Osteoblast (primary cell): Measurements from ENCODE around the gene ALOX5AP. TPM values are rescaled to one million over a fixed set of nuclear protein-coding genes. Genes with fewer than 3 reads are reported as not detected.

Experiments
- DNase-seq: peaks from one replicate; pipeline ENCODE4 v3.0.0; 2011; ENCODE audit warnings: low spot score, mixed read lengths; ENCODE audit not compliant: insufficient read length; ENCODE audit errors: missing footprints
- H2AFZ ChIP-seq: 2 replicates; pipeline ENCODE4 v1.6.0; 2011; ENCODE audit warnings: mild to moderate bottlenecking, low read length
- H3K27ac ChIP-seq: 2 replicates; pipeline ENCODE4 v1.5.1; 2011; ENCODE audit warnings: mild to moderate bottlenecking, low read depth, low read length, moderate library complexity
- H3K27me3 ChIP-seq: 2 replicates; pipeline ENCODE4 v1.6.0; 2012; ENCODE audit warnings: mild to moderate bottlenecking, control low read depth, inconsistent platforms, low read length, moderate library complexity; ENCODE audit not compliant: insufficient read depth
- H3K36me3 ChIP-seq: 2 replicates; pipeline ENCODE4 v1.5.1; 2011; ENCODE audit warnings: mild to moderate bottlenecking, low read length, control low read depth, moderate library complexity; ENCODE audit not compliant: insufficient read depth
- H3K4me1 ChIP-seq: 2 replicates; pipeline ENCODE4 v1.5.1; 2011; ENCODE audit warnings: mild to moderate bottlenecking, low read length, control low read depth, moderate library complexity; ENCODE audit not compliant: insufficient read depth
- H3K4me2 ChIP-seq: 2 replicates; pipeline ENCODE4 v1.6.0; 2011; ENCODE audit warnings: mild to moderate bottlenecking, low read length; ENCODE audit not compliant: insufficient read depth
- H3K4me3 ChIP-seq: fragments of 200-600 bp; sonication (generic); 3 replicates; pipeline ENCODE4 v1.5.1; 2012; ENCODE audit warnings: mild to moderate bottlenecking, low read length, inconsistent platforms; ENCODE audit not compliant: insufficient read depth
- H3K79me2 ChIP-seq: 2 replicates; pipeline ENCODE4 v1.6.0; 2012; ENCODE audit warnings: mild to moderate bottlenecking, low read length, control low read depth, inconsistent platforms; ENCODE audit not compliant: insufficient read depth
- H3K9me3 ChIP-seq: 2 replicates; pipeline ENCODE4 v1.5.1; 2011; ENCODE audit warnings: low read depth, low read length, control low read depth
- H4K20me1 ChIP-seq: 2 replicates; pipeline ENCODE4 v1.6.0; 2012; ENCODE audit warnings: mild to moderate bottlenecking, low read length, control low read depth; ENCODE audit not compliant: insufficient read depth
- total RNA-seq: library from RNA; depleted of rRNA; stranded (reverse); fragments of >200 nt; gene quantifications from 2 replicates; pipeline ENCODE4 v1.2.3, GENCODE V29; 2012
- TF ChIP-seq, protein P1 (sequence below): IDR thresholded peaks from 2 replicates; pipeline ENCODE4 v1.5.1; 2011; ENCODE audit warnings: mild to moderate bottlenecking, low read depth, low read length, moderate library complexity; ENCODE audit errors: extremely low read depth

The ALOX5AP gene
- total RNA-seq, 1 donor, result not detected

GRCh38 chr13:30710442-30710841 is 24.9 kb upstream of the ALOX5AP start:
- DNase-seq, result no peak
- Histone ChIP-seq H4K20me1 (no peaks in the 10 kb centered on the region), H3K27me3 (no peaks in the 10 kb centered on the region), H2AFZ (no peak overlapping the region), H3K79me2 (no peaks in the 10 kb centered on the region), H3K9me3 (no peaks in the 10 kb centered on the region), H3K36me3 (no peaks in the 10 kb centered on the region), H3K4me2 (no peak overlapping the region), H3K4me3 (no peak overlapping the region), H3K27ac (no peak overlapping the region), H3K4me1 (peaks cover 14% of the 10 kb centered on the region)
- TF ChIP-seq, protein P1, sequence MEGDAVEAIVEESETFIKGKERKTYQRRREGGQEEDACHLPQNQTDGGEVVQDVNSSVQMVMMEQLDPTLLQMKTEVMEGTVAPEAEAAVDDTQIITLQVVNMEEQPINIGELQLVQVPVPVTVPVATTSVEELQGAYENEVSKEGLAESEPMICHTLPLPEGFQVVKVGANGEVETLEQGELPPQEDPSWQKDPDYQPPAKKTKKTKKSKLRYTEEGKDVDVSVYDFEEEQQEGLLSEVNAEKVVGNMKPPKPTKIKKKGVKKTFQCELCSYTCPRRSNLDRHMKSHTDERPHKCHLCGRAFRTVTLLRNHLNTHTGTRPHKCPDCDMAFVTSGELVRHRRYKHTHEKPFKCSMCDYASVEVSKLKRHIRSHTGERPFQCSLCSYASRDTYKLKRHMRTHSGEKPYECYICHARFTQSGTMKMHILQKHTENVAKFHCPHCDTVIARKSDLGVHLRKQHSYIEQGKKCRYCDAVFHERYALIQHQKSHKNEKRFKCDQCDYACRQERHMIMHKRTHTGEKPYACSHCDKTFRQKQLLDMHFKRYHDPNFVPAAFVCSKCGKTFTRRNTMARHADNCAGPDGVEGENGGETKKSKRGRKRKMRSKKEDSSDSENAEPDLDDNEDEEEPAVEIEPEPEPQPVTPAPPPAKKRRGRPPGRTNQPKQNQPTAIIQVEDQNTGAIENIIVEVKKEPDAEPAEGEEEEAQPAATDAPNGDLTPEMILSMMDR, result no peak

DNA sequence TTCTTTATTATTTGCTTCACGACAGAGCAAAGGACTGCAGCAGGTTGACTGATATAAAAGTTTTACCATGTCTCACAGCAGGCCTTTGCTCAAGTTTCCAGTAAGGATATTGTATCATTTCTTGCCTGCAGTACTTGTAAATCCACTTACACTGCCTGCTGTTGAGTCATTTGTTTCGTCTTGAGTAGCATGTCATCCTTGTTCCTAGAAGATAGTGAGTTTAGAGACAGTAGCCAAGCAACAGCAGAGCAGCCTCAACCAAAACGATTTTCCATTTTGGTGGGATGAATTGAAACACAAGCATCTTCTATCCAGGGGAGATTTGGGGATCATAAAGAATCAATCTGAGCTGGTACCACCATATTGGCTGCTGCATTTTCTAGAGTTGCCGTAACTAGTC is 24.0 kb upstream of the ALOX5AP start:
- Histone ChIP-seq H3K27me3 (no peaks in the 10 kb centered on the region), H3K4me1 (peaks cover 14% of the 10 kb centered on the region), H3K4me2 (no peak overlapping the region), H3K79me2 (no peaks in the 10 kb centered on the region), H3K4me3 (no peak overlapping the region), H3K36me3 (no peaks in the 10 kb centered on the region), H3K9me3 (no peaks in the 10 kb centered on the region), H2AFZ (peak overlapping the region; percentile 43), H3K27ac (no peak overlapping the region), H4K20me1 (no peaks in the 10 kb centered on the region)
- TF ChIP-seq, protein P1, result no peak
- DNase-seq, result peak; percentile 69

DNA sequence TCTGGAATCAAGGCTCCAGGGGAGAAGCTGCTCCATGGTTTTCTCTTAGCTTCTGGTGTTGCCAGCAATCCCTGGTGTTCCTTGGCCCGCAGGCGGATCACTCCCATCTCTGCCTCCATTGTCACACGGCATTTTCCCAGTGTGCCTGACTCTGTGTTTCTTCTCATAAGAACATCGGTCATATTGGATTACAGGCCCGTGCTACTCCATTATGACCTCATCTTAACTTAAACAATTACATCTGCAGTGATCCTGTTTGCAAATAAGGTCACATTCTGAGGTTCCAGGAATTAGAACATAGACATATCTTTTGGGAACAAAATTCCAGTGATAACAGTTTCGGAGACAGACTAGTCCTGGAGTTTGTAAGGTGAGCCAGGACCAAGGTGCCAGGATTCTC is 23.5 kb upstream of the ALOX5AP start:
- no peak overlapping the region for H3K4me2 ChIP-seq

GRCh38 chr13:30712536-30713532 is 22.5 kb upstream of the ALOX5AP start:
- no peak for DNase-seq
- TF ChIP-seq, protein P1, result no peak

More for the DNA sequence above, 23.5 kb upstream of the ALOX5AP start:
- Histone ChIP-seq H3K27me3 (no peaks in the 10 kb centered on the region), H4K20me1 (no peaks in the 10 kb centered on the region), H2AFZ (no peak overlapping the region), H3K27ac (no peak overlapping the region), H3K36me3 (no peaks in the 10 kb centered on the region), H3K9me3 (no peaks in the 10 kb centered on the region), H3K4me3 (no peak overlapping the region), H3K79me2 (no peaks in the 10 kb centered on the region), H3K4me1 (peaks cover 14% of the 10 kb centered on the region)
- no peak for DNase-seq
- TF ChIP-seq, protein P1, result no peak

More at GRCh38 chr13:30712536-30713532, 22.5 kb upstream of the ALOX5AP start:
- H3K4me2 ChIP-seq, result no peak overlapping the region
- peaks cover 14% of the 10 kb centered on the region for H3K4me1 ChIP-seq
- H2AFZ ChIP-seq, result no peak overlapping the region
- H3K36me3 ChIP-seq, result no peaks in the 10 kb centered on the region
- H4K20me1 ChIP-seq, result no peaks in the 10 kb centered on the region
- no peak overlapping the region for H3K4me3 ChIP-seq
- no peaks in the 10 kb centered on the region for H3K27me3 ChIP-seq
- no peaks in the 10 kb centered on the region for H3K9me3 ChIP-seq
- H3K27ac ChIP-seq, result no peak overlapping the region
- no peaks in the 10 kb centered on the region for H3K79me2 ChIP-seq
